Sigmoid colon (tissue), 4 donors: ENCODE results near the gene TSPAN1.

ENCODE experiments used
- CTCF ChIP-seq, 4 experiments: fragments of 450-650 bp in 3 of 4; fragments of 200-600 bp in 1 of 4; IDR thresholded peaks; one replicate each; pipeline ENCODE4 v1.5.1; 2016 to 2019; ENCODE audit warnings: antibody characterized with exemption in 4 of 4, mild to moderate bottlenecking in 3 of 4, moderate library complexity in 2 of 4
- EP300 ChIP-seq, 4 donors: sonication (generic); formaldehyde crosslinking; IDR thresholded peaks; one replicate each; pipeline ENCODE4 v1.6.1; 2017; ENCODE audit warnings: antibody characterized with exemption in 4 of 4
- POLR2A ChIP-seq, 2 donors: fragments of 450-650 bp; IDR thresholded peaks; one replicate each; pipeline ENCODE4 v1.6.1; 2016; ENCODE audit warnings: antibody characterized with exemption in 2 of 2, mild to moderate bottlenecking in 2 of 2, moderate library complexity in 2 of 2

GRCh38 chr1:46172321-46172720 is 2.6 kb upstream of the TSPAN1 start:
- TF ChIP-seq CTCF (IDR thresholded peaks at IDR 0.05) (no peak), POLR2A (IDR thresholded peaks at IDR 0.05) (no peak), EP300 (IDR thresholded peaks at IDR 0.05) (no peak)
